ENCODE results near the gene CD96. TPM values are rescaled to one million over a fixed set of nuclear protein-coding genes. Genes with fewer than 3 reads are reported as not detected.

Gene CD96
- polyA plus RNA-seq, 1 donor from 2014 or later = not detected

DNA sequence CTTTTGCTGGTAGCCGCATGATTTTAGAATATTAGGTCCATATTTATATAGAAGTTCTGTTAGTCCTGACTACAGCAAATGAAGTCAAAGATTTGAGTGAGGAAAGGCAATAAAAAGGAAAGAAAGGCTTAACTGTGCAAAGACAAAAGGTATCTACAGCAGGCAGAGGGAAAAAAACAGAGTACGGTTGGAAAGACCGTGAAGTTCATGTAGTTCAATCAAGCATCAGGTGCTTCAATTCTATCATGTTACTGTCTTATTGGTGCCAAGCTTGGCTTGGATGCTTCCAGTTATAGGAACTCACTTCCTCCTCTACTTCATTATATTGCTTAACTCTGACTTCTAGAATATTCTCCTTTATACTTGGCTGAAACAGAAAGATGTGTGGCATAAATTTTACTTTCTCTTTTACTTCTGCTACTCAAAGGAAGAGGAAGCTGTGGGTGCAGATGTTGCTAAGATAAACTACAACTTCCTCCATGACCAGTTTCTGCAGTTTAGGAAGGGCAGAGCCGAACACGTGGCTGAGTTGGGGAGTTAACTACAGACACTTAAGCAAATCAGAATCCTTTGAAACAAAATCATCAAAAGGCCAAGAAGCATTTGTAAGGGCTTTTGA lies 125.7 kb downstream of the CD96 start:
- no peak overlapping the region for H2AFZ ChIP-seq (ENCODE audit: low read depth, low read length)

DNA sequence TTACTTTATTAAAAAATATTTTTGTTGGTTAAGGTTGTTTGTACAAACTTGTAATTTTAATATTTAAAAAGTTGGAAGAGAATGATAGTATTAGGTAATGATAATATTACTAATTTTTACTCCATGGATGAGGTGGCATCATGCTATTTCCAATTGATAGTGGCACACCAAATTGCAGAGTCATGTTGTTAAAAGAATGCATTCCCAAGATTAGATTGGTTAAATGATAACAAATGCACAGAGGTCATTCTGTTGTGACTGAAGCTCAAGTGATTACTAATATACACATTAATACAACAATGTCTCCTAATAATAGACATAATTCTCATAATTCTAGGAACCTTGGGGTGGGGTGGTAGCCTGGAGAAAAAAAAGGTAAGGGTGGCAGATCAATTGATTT lies 126.3 kb downstream of the CD96 start:
- no peaks in the 10 kb centered on the region for H4K20me1 ChIP-seq (ENCODE audit: insufficient read depth)
- H3K79me2 ChIP-seq (replicated peaks; ENCODE audit: insufficient read depth, low read length) = no peaks in the 10 kb centered on the region
- no peaks in the 10 kb centered on the region for H3K36me3 ChIP-seq (ENCODE audit: insufficient read depth, low read length)
- H3K9ac ChIP-seq (ENCODE audit: low read length) = no peak overlapping the region
- H3K27me3 ChIP-seq (ENCODE audit: insufficient read depth, low read depth, low read length) = no peaks in the 10 kb centered on the region
- H3F3A ChIP-seq (ENCODE audit: insufficient read depth, low read length, poor library complexity, severe bottlenecking) = no peaks in the 10 kb centered on the region
- no peaks in the 10 kb centered on the region for H3K9me2 ChIP-seq (ENCODE audit: insufficient read depth, low read length)
- H3K4me3 ChIP-seq (ENCODE audit: low read length) = no peak overlapping the region
- TF ChIP-seq, protein P1, sequence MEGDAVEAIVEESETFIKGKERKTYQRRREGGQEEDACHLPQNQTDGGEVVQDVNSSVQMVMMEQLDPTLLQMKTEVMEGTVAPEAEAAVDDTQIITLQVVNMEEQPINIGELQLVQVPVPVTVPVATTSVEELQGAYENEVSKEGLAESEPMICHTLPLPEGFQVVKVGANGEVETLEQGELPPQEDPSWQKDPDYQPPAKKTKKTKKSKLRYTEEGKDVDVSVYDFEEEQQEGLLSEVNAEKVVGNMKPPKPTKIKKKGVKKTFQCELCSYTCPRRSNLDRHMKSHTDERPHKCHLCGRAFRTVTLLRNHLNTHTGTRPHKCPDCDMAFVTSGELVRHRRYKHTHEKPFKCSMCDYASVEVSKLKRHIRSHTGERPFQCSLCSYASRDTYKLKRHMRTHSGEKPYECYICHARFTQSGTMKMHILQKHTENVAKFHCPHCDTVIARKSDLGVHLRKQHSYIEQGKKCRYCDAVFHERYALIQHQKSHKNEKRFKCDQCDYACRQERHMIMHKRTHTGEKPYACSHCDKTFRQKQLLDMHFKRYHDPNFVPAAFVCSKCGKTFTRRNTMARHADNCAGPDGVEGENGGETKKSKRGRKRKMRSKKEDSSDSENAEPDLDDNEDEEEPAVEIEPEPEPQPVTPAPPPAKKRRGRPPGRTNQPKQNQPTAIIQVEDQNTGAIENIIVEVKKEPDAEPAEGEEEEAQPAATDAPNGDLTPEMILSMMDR (IDR thresholded peaks at IDR 0.05; ENCODE audit: poor library complexity, severe bottlenecking) = no peak
- no peak for TF ChIP-seq POLR2AphosphoS5 (IDR thresholded peaks at IDR 0.05)
- no peak for TF ChIP-seq TAF1 (IDR thresholded peaks at IDR 0.05; ENCODE audit: low read depth)
- no peak for TF ChIP-seq RAD21 (conservative IDR thresholded peaks at IDR 0.05)
- TF ChIP-seq SMC3 (conservative IDR thresholded peaks at IDR 0.05; ENCODE audit: poor library complexity) = no peak
- TF ChIP-seq, protein P2, sequence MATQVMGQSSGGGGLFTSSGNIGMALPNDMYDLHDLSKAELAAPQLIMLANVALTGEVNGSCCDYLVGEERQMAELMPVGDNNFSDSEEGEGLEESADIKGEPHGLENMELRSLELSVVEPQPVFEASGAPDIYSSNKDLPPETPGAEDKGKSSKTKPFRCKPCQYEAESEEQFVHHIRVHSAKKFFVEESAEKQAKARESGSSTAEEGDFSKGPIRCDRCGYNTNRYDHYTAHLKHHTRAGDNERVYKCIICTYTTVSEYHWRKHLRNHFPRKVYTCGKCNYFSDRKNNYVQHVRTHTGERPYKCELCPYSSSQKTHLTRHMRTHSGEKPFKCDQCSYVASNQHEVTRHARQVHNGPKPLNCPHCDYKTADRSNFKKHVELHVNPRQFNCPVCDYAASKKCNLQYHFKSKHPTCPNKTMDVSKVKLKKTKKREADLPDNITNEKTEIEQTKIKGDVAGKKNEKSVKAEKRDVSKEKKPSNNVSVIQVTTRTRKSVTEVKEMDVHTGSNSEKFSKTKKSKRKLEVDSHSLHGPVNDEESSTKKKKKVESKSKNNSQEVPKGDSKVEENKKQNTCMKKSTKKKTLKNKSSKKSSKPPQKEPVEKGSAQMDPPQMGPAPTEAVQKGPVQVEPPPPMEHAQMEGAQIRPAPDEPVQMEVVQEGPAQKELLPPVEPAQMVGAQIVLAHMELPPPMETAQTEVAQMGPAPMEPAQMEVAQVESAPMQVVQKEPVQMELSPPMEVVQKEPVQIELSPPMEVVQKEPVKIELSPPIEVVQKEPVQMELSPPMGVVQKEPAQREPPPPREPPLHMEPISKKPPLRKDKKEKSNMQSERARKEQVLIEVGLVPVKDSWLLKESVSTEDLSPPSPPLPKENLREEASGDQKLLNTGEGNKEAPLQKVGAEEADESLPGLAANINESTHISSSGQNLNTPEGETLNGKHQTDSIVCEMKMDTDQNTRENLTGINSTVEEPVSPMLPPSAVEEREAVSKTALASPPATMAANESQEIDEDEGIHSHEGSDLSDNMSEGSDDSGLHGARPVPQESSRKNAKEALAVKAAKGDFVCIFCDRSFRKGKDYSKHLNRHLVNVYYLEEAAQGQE (IDR thresholded peaks at IDR 0.05; ENCODE audit: borderline replicate concordance) = no peak
- TF ChIP-seq EZH2 (IDR thresholded peaks at IDR 0.05; ENCODE audit: borderline replicate concordance, insufficient read depth, low read length, poor library complexity, severe bottlenecking) = no peak
- no peak for TF ChIP-seq EP300 (conservative IDR thresholded peaks at IDR 0.05; ENCODE audit: poor library complexity, severe bottlenecking)
- no peak for TF ChIP-seq MXI1 (conservative IDR thresholded peaks at IDR 0.05; ENCODE audit: poor library complexity, severe bottlenecking)
- no peak overlapping the region for H2AFZ ChIP-seq (ENCODE audit: low read depth, low read length)
- H3K9me3 ChIP-seq (ENCODE audit: low read length) = no peaks in the 10 kb centered on the region
- H3K27ac ChIP-seq (ENCODE audit: low read length) = no peak overlapping the region
- H3K4me2 ChIP-seq (ENCODE audit: low read length) = no peak overlapping the region

More for the DNA sequence above, 125.7 kb downstream of the CD96 start:
- no peaks in the 10 kb centered on the region for H3K9me3 ChIP-seq (ENCODE audit: low read length)
- H3K79me2 ChIP-seq (replicated peaks; ENCODE audit: insufficient read depth, low read length) = no peaks in the 10 kb centered on the region
- no peaks in the 10 kb centered on the region for H3K9me2 ChIP-seq (ENCODE audit: insufficient read depth, low read length)
- no peak overlapping the region for H3K4me2 ChIP-seq (ENCODE audit: low read length)
- H3K9ac ChIP-seq (ENCODE audit: low read length) = no peak overlapping the region
- TF ChIP-seq, protein P1 (IDR thresholded peaks at IDR 0.05; ENCODE audit: poor library complexity, severe bottlenecking) = no peak
- TF ChIP-seq SMC3 (conservative IDR thresholded peaks at IDR 0.05; ENCODE audit: poor library complexity) = no peak
- TF ChIP-seq EZH2 (IDR thresholded peaks at IDR 0.05; ENCODE audit: borderline replicate concordance, insufficient read depth, low read length, poor library complexity, severe bottlenecking) = no peak
- no peak for TF ChIP-seq MXI1 (conservative IDR thresholded peaks at IDR 0.05; ENCODE audit: poor library complexity, severe bottlenecking)
- no peak for TF ChIP-seq POLR2AphosphoS5 (IDR thresholded peaks at IDR 0.05)
- no peak for TF ChIP-seq TAF1 (IDR thresholded peaks at IDR 0.05; ENCODE audit: low read depth)
- no peak for TF ChIP-seq EP300 (conservative IDR thresholded peaks at IDR 0.05; ENCODE audit: poor library complexity, severe bottlenecking)
- TF ChIP-seq, protein P2 (IDR thresholded peaks at IDR 0.05; ENCODE audit: borderline replicate concordance) = no peak
- TF ChIP-seq RAD21 (conservative IDR thresholded peaks at IDR 0.05) = no peak
- H3K27ac ChIP-seq (ENCODE audit: low read length) = no peak overlapping the region
- H3K36me3 ChIP-seq (ENCODE audit: insufficient read depth, low read length) = no peaks in the 10 kb centered on the region
- no peaks in the 10 kb centered on the region for H4K20me1 ChIP-seq (ENCODE audit: insufficient read depth)
- H3F3A ChIP-seq (ENCODE audit: insufficient read depth, low read length, poor library complexity, severe bottlenecking) = no peaks in the 10 kb centered on the region
- H3K4me3 ChIP-seq (ENCODE audit: low read length) = no peak overlapping the region
- no peaks in the 10 kb centered on the region for H3K27me3 ChIP-seq (ENCODE audit: insufficient read depth, low read depth, low read length)
